NCI-H2227 (cell line): Measurements from ENCODE around the gene COL13A1.

Source experiments
- DNase-seq: peaks from one replicate; lab custom pipeline; 2025; ENCODE audit not compliant: unreplicated experiment; lab: John Stamatoyannopoulos, UW

The COL13A1 gene

DNA sequence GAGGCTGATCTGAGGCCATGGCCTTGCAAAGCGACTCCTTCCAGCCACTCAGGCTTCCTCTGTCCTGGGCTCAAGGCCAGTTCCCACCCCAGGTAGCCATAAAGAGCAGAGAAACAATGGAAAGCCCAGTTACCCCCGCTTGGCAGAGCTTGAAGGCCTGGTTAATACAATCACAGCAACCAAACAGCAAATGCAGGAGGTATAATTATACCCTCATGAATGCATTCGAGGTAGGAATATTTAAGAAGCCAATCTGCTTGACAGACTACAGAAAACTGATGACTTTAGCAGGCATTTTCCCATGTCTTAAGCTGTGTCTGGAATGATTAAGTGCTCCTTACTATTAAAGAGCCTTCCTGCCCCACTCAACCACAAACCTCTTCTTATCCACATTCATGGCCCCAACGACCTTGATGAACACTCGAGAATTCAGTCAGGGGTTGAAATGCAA is 136.9 kb downstream of the COL13A1 start:
- DNase-seq, result no peak

DNA sequence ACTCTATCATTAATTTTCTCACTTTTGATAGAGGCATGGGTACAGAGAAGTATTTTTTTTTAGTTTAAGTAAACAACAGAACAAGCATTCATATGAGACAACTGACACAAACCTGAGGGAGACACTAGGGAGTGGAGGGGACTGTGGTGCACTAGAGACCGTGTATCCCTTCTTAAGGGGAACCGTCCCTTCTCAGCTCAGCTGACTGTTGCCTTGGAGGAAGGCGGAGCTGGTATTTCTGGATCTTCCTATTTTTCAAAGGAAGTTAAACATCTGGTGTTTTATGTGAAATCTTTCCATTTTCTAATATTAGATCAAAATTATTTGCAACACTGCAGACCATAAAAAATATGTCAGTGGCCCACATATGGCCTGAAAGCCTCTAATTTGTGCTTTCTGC is 137.4 kb downstream of the COL13A1 start:
- DNase-seq, result no peak

DNA sequence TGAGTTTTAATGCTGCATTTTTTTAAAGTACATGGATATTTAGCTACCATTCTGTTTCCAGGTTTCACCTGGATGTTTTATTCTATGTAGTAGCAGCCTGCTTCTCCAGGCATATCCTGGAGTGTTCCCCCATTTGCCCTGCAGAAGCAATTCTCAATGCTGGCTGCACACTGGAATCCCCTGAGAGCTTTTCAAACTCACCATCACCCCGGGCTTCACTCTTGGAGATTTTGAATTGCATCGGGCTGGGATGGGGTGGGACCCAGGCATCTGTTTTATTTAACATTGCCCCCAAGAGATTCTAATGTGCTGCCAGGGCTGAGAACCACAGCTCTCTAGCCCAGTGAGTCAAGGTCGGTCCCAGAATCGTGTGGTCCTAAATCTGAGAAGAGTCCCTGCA is 137.8 kb downstream of the COL13A1 start:
- no peak for DNase-seq

DNA sequence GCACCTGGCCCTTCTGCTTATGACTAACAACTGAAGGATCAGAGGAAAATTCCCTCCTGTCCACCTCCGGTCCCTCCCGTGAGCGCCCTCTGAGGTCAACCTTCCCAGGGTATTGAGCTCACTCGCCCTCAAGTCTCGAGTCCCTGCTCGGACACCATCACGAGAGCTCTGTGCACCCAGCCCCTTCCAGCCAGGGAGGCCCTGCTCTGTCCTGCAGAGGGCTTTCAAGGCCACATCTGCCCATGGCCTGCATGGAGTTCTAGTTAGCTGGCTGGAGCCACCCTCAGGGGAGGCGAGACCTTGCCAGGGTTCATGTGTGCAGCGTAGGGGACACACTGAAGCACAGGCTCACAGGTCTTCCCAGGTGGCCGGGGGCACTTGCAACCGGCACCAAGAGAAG is 140.0 kb downstream of the COL13A1 start:
- DNase-seq, result no peak

DNA sequence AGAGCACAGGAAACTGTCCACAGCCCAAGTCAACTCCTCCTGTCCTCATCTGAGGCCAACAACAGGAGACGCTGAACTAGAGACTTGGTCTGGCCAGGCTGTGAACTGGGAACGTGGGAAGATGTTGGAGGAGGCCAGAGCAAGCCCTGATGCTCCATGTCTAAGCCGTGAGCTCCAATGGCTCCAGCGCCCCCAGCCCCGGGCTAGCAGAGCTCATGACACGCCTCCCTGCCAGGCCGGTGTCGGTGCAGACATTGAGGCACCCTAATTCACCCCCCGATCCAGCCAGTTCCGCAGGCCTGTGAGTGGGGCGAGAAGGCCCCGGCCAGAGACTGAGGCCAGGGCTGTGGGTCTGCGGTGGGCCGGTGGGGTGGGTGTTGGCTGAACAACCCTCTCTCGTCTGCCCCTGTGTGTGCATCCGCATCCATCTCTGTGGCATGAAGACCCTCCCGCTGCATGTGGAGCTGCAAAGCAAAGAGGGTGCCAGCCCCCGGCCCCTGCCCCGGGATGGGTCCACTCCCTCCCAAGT is 141.7 kb downstream of the COL13A1 start:
- no peak for DNase-seq

DNA sequence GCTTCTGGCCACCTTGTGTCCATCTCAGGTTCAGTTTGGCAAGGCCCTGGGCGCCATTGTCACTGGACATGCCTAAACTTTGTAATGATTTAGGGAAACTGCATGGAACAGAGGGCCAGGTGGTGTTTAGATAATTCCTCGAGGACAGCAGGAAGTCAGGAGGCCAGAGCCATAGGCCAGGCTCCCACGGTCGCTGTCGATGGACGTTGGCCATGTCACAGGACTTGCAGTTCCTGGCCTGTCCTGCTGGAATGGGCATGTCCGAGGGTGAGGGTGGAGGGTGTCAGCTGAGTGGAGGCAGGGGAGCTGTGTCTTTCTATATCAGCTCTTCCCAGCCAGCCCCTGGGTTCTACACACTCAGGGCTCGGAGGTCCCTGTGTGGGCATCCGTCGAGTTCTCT is 143.1 kb downstream of the COL13A1 start:
- no peak for DNase-seq

DNA sequence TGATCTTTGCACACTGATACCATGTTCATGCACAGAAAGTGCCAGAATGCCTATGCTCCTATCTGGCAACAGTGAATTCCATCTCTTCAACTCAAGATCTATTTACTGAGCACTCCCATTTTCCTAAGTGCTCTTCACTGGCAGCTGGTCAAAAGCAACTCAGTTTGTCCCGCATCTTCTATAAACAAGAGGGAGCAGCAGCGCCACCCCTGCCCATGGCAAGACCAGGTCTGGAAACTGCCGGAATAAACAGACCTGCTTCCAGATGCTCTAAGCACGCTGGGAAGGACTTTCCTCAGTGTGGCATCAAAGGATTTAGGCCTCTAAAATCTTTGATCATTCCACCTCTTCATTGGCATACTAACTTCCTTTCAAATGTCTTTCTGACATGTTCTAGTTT is 146.6 kb downstream of the COL13A1 start:
- no peak for DNase-seq

DNA sequence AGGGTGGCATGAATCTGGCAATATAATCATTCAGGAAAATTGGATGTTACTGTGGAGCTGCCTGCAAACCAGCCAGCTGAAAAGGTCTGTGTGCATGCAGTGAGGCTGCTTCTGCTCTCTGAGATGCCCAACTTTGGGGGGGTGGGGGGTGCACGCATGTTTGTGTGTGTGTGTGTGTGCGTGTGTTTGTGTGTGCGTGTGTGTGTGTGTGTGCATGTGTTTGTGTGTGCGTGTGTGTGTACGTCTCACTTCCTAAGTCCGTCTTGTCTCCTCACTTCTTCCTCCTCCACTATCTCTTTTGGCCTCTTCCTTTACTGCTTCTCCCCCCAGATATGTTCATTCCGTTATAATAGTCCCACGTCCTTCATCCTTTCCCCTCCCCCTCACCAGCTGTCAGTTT is 148.1 kb downstream of the COL13A1 start:
- DNase-seq, result no peak

DNA sequence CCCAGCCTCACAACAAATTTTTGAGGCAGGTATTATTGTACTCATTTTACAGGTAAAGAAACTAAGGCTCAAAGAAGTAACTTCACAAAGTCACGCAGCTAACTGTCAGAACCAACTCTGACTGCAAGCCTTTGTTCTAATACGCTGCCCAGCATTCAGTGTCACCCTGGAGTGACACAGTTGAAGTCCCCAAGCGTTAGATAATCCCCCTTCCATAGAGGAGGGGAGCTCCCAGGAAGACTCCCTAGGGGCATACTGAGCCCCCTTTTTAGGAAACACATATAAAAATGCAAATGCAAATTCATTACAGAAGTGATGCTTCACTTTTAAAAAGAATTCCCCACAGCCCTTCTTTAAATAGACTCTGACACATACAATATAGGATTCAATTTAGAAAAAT is 150.0 kb downstream of the COL13A1 start:
- DNase-seq, result no peak

DNA sequence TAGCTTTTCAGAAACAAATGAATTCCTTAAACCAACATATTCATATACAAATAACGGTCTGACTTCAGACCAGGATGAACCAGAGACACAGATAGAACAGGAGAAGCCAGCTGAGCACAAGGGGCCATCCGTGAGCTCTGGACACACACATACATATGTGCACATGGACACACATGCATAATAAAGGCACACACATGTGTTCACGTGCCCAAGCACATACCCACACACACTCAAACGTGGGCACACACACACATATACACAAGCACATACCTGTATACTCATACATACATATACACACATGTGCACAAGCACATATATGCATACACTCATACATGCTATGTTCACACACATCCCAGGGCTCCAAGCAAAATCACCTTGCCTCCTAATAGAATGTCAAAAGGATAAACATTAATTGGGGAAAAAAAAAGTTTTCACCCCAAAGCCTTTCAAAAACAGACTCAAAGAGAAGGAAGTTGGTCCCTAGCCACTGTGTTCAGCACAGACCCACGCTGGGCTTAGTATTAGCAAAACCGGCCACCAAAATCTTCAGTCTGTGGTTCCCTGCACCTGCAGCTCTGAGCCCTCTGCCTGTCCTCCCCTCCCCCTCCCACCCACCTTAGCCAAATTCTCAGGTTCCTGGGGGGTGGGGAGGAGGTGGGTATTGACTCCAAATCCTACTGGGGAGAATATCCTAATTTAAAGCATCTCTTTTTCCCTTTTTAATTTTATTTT is 150.5 kb downstream of the COL13A1 start:
- DNase-seq, result no peak

DNA sequence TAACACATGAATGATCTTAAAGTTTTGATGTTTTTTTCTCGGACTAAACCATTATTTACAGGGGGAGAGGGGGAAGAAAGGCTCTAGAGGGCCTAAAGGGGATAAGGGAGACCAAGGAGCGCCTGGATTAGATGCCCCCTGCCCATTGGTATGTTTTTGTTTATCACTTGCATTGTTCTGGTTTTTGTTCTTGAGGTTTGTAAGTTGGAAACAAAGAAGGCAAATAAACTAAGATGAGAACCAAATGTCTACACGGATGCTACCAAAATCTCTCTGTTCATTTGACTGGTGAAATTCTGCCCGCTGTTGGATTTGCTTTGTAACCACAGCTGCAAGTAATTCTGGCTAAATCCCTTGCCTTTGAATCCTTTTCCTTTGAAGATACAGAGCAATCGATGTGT is 151.1 kb downstream of the COL13A1 start:
- DNase-seq, result no peak

DNA sequence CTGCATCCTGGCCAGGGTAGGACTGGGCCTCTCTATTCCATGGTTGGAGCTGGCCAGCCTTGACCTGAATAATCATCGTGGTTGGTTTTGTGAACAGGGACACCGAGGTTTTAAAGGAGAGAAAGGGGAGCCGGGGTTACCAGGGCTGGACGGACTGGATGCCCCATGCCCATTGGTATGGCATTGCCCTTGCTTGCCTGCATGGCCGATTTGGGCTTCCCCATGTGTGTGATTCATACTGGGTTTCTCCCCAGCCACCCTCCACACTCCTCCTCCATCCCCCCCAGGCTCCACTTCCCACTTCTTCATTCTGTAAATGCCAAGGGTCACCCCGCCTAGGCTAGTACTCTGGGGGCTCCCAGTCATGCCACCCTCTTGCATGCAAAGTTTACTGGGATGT is 152.1 kb downstream of the COL13A1 start:
- DNase-seq, result no peak

DNA sequence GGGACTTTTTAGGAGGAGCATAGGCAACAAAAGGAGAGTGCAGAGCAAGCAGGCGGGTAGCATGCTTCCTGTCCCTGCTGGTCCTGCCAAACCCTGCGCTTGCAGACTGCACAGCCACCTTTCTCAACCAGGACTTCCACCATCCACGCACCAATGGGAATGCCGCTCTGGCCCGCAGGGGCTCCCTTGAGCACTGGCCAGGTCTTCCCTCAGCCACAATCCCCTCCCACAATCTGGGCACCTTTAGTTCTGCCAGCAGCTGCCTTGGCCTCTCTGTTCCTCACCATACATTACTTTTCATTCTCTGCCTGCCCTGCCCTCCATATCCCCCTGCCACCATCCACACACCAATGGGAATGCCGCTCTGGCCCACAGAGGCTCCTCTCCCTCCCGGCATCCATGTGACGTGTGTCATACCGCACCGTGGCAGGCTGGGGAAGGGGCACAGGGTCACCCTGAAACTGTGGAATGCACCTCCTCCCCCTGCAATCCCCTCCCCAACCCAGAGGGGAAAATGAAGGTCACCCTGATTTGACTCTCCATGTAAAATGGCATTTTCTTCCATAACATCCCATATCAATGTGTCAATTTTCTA is 153.6 kb downstream of the COL13A1 start:
- DNase-seq, result no peak

DNA sequence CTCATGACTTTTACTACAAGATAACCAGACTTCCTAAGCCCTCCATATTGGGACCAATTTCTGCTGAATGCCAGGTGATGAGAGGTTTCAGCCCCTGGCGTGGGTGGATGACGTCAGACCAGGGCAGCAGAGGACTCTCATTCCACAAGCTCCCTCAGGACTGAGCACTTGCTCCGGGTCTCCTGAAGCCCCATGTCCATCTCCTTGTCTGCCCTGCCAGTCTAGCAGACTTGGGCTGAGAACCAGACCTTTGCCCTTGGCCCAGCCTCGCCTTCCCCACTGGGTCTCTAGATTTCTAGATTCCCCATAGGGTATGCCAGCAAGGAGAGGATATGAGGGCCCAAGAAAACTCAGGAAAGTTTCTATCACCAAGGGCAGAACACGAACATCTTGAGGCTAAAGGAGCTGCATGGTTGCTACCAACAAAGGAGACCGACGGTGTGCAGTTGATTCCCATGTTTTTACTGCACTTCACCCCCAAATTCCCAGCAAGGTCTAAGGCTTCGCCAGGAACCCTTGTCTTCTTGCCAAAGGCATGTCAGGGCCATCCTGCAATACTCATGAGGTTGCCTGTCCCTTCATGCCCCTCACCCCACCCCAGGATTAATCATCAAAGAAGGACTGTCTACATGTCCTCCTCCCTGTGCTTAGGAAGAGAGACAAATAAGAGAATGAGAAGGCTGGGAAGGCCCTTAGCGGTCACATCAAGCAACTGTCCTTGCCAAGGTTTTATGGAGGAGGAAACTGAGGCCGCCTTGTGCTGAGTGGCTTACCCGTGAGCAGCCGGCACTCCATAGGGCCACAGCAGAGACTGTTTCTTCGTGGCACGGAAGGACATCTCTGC is 154.4 kb downstream of the COL13A1 start:
- DNase-seq, result no peak

DNA sequence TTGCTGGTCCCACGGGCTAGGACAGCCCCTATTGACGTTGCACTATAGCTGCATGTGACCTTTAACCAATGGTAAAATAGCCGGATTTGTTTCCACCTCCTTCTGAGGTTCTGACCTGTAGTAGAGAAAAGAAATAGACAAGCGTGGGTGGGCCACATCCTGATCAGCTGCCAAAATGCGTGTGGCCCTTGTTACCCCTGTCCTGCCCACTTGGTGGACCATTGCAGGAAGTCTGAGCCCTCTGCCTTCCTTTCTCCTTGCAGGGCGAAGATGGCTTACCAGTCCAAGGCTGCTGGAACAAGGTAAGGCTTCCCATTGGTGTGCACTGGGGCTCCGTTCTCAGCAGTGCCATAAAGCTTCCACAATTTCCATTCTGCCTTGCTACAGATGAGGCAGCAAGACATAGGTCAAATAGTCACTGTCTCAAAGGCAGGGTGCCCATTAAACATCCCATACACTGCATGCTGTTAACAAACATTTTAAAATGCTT is 155.1 kb downstream of the COL13A1 start:
- DNase-seq, result no peak

DNA sequence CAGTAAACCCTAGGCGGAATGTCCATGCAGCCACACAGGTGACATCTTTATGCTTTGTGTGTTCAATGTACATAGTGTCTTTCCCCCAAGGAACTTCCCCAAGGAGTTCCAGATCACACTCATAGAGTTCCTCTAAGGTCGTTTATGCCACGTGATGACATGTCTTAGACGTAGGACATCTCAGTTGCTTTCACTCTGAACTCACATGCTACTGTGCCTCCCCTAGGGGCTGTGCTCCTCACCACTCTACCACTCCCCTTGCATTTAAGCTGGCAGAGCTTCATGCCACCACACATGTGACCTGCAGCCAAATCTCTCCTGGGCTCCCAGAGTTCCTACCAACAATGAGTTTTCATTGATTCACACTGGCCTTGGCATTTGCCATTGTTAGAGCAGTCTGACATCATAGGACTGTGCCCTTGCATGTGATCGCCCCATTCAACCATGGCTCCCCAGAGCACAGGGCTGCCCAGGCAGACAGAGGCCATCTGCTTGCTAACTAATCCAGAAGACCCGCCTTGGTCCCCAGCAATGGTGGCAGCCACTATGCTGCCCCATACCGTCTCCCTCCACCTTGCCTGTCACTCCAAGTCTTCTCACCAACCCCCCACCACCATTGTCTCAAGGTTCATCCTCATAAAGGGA is 155.7 kb downstream of the COL13A1 start:
- DNase-seq, result no peak

DNA sequence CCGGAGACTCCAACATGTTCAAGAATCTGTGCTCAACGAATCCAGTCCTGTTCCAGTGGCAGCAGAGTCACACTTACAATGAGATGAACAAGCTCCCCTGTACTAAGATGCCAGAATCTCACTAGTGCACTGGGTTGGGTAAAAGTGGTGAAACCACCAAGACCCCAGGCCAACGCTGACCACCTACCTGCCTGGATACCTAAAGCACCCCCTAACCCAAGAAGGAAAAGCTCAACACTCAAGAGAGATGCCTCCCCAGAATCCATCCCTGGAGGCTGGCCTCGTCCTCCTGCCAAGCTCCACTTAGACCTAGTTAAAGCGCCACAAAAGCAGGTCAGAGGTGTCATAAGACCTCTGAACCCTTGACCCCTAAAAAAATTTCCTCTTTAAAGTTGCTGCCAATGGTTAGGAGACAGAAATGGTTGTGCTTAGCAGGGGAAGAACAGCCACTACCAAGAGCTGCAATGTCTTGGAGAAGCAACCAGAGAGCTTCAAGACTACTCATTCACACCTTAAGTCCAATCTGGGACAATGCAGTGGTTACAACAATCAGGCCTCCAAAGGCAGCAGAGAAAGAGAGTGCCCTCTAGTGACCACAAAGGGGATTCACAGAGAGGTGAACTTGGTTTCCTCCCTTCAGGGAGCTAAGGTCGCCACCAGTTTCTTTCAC is 156.3 kb downstream of the COL13A1 start:
- DNase-seq, result peak; percentile 26

DNA sequence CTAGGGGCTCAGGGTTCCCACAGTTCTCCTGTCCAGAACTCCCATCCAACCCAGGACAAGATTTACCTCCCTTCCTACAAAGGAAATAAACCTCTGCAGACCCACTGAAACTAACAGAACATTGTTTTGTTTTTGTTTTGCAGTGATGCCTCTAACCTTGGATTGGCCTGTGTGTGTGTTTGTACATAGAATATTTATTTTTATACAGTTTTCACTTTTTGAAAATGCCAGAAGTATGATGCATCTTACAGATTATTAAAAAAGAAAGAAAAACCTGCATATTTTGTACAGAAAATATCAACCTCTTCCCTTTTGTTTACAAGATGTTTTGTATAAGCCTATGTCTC is 156.8 kb downstream of the COL13A1 start:
- no peak for DNase-seq

DNA sequence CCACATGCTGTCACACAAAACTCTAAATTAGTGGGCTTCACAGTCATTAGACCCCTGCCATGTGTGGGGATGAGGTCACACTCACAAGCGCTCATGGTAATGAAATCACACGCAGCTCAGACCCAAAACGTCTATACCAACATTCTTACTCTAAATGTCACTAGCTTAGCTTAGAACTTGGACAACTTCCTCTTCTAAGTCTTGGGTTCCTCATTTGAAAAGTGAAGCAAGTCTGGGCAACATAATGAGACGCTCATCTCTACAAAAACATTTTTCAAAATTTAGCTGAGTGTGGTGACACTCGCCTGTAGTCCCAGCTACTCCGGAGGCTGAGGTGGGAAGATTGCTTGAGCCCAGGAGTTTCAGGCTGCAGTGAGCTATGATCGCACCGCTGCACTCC is 158.2 kb downstream of the COL13A1 start:
- DNase-seq, result no peak

DNA sequence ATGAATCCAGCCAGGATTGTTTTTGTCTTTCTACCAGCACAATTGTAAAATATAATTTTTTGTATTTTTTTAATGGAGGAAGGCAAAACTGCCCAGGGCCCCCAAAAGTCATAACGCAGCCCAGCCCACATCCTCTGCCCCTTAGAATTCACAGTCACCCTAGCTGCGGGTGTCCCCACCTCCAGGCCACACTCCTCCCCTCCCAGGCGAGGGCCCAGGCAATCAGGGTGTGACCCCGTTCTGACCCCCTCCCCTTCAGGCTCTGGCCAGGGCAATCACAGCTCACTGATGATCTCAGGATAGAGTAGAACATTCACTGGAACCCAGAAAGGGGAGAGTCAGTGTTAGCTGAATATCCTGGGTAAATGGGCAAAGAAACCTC is 158.9 kb downstream of the COL13A1 start:
- DNase-seq, result no peak
